Esophagus muscularis mucosa (tissue), 4 donors: ENCODE results near the gene JCHAIN. TPM values are rescaled to one million over a fixed set of nuclear protein-coding genes. Genes with fewer than 3 reads are reported as not detected.

Experiments
- DNase-seq: peaks from one replicate; pipeline ENCODE4 v3.0.0-alpha.2; 2017; ENCODE audit errors: extremely low spot score
- H3K27ac ChIP-seq, 4 donors: fragments of 200-600 bp; sonication (generic); replicated peaks in 1 of 4; 1 replicate in 3 of 4; 2 replicates in 1 of 4; pipeline ENCODE4 v1.5.1; 2016 to 2019; ENCODE audit warnings: mild to moderate bottlenecking in 1 of 4
- H3K27me3 ChIP-seq, 4 donors: fragments of 200-600 bp; sonication (generic); one replicate each; pipeline versions ENCODE4 v1.5.1 to v1.6.0; 2016 to 2019
- H3K36me3 ChIP-seq, 4 donors: fragments of 200-600 bp; sonication (generic); one replicate each; pipeline ENCODE4 v1.5.1; 2016 to 2019
- H3K4me1 ChIP-seq, 4 donors: fragments of 200-600 bp; sonication (generic); one replicate each; pipeline ENCODE4 v1.5.1; 2016 to 2019
- H3K4me3 ChIP-seq, 4 donors: fragments of 200-600 bp; sonication (generic); 1 replicate in 2 of 4; 2 replicates in 2 of 4; pipeline ENCODE4 v1.5.1; 2016 to 2019; ENCODE audit warnings: mild to moderate bottlenecking in 4 of 4, moderate library complexity in 1 of 4
- H3K9me3 ChIP-seq, 4 donors: fragments of 200-600 bp; sonication (generic); 1 replicate in 3 of 4; 2 replicates in 1 of 4; pipeline ENCODE4 v1.5.1; 2016 to 2019
- EP300 ChIP-seq: sonication (generic); formaldehyde crosslinking; IDR thresholded peaks from one replicate; pipeline ENCODE4 v1.6.1; 2017; ENCODE audit warnings: antibody characterized with exemption
- POLR2A ChIP-seq: fragments of 450-650 bp; IDR thresholded peaks from one replicate; pipeline ENCODE4 v1.6.1; 2017; ENCODE audit warnings: antibody characterized with exemption, moderate library complexity, mild to moderate bottlenecking, low read depth
- POLR2AphosphoS5 ChIP-seq, 2 donors: sonication (generic); formaldehyde crosslinking; IDR thresholded peaks; one replicate each; pipeline ENCODE4 v1.6.1; 2017; ENCODE audit warnings: antibody characterized with exemption in 2 of 2
- WGBS: methylation state at CpG from one replicate; pipeline ENCODE4 v1.1.5; 2018; 5-methylcytosine and 5-hydroxymethylcytosine counted together
- intact Hi-C: fragments of 100-400 bp; cut with DNase I; formaldehyde crosslinking; loops from one replicate; pipeline ENCODE4 v1.15.1; 2023
- total RNA-seq, 4 donors: library from RNA; depleted of rRNA; stranded (reverse); fragments of >200 nt; gene quantifications; one replicate each; pipeline versions ENCODE4 v1.1.0 to v1.2.1, GENCODE V29; 2016
- TF ChIP-seq, protein P1 (sequence below), 3 experiments: fragments of 200-600 bp in 2 of 3; fragments of 450-650 bp in 1 of 3; sonication (generic) in 2 of 3; IDR thresholded peaks; one replicate each; pipeline ENCODE4 v1.5.1; 2017 to 2019; ENCODE audit warnings: antibody characterized with exemption in 3 of 3, mild to moderate bottlenecking in 2 of 3, moderate library complexity in 1 of 3

The JCHAIN gene
- total RNA-seq, 4 donors from 2014 or later = 2.1 to 18.6 (median 3.9) TPM

- 90% methylated on average over 1 of the region's 1 CpG for WGBS
- Histone ChIP-seq H3K9me3 (no peaks in the 10 kb centered on the region), H3K27ac (no peak overlapping the region), H3K36me3 (no peaks in the 10 kb centered on the region), H3K4me1 (no peaks in the 10 kb centered on the region), H3K4me3 (no peak overlapping the region), H3K27me3 (no peaks in the 10 kb centered on the region)
- intact Hi-C loops = no loop called here
- TF ChIP-seq, protein P1, sequence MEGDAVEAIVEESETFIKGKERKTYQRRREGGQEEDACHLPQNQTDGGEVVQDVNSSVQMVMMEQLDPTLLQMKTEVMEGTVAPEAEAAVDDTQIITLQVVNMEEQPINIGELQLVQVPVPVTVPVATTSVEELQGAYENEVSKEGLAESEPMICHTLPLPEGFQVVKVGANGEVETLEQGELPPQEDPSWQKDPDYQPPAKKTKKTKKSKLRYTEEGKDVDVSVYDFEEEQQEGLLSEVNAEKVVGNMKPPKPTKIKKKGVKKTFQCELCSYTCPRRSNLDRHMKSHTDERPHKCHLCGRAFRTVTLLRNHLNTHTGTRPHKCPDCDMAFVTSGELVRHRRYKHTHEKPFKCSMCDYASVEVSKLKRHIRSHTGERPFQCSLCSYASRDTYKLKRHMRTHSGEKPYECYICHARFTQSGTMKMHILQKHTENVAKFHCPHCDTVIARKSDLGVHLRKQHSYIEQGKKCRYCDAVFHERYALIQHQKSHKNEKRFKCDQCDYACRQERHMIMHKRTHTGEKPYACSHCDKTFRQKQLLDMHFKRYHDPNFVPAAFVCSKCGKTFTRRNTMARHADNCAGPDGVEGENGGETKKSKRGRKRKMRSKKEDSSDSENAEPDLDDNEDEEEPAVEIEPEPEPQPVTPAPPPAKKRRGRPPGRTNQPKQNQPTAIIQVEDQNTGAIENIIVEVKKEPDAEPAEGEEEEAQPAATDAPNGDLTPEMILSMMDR (IDR thresholded peaks at IDR 0.05) = no peak
- TF ChIP-seq POLR2A (no peak), EP300 (no peak), POLR2AphosphoS5 (IDR thresholded peaks at IDR 0.05) (no peak)
- no peak for DNase-seq
Measured at GRCh38 chr4:70629469-70630090, 36.7 kb downstream of the JCHAIN start.

GRCh38 chr4:70628444-70628843, 37.9 kb downstream of the JCHAIN start, which contains the start of gene ENAM:
ENAM (plus strand) TSS chr4:70628744; CDS start chr4:70629501, 757 bp downstream.
- DNase-seq = no peak

DNA sequence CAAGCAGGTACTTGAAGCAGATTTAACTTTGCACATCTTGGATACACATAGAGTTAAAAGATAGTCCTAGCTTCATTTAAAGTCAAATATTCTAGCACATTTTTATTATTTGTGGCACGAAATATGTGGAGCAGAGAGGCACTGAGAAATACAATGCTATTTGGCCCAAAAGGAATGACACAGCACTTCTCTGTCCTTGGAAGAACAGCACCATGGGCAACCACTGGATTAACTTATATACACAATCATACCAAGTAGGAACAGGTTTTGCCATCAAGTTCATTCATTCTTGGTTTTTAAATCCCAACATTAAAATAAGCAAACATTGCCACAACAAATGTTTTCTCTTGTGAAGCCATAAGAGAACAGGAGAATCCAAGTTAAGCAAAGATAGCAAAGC, 38.7 kb downstream of the JCHAIN start:
- H3K27me3 ChIP-seq = no peaks in the 10 kb centered on the region
- no peaks in the 10 kb centered on the region for H3K9me3 ChIP-seq
- no peaks in the 10 kb centered on the region for H3K4me1 ChIP-seq
- intact Hi-C loops = no loop called here
- no peak overlapping the region for H3K27ac ChIP-seq
- H3K36me3 ChIP-seq = no peaks in the 10 kb centered on the region
- no peak for DNase-seq
- TF ChIP-seq EP300 = no peak
- TF ChIP-seq, protein P1 (IDR thresholded peaks at IDR 0.05) = no peak
- TF ChIP-seq POLR2A = no peak
- TF ChIP-seq POLR2AphosphoS5 (IDR thresholded peaks at IDR 0.05) = no peak
- H3K4me3 ChIP-seq = no peak overlapping the region
- 64% methylated on average over 1 of the region's 1 CpG for WGBS

More at GRCh38 chr4:70628444-70628843, 37.9 kb downstream of the JCHAIN start, which contains the start of gene ENAM:
- H3K9me3 ChIP-seq = no peaks in the 10 kb centered on the region
- TF ChIP-seq POLR2A (no peak), EP300 (no peak), POLR2AphosphoS5 (IDR thresholded peaks at IDR 0.05) (no peak)
- TF ChIP-seq, protein P1 (IDR thresholded peaks at IDR 0.05) = no peak
- no peak within 1 kb of the TSS for H3K27ac ChIP-seq
- intact Hi-C loops = no loop called here
- H3K4me1 ChIP-seq = no peaks in the 10 kb centered on the region
- H3K36me3 ChIP-seq = no peaks in the 10 kb centered on the region
- no peaks in the 10 kb centered on the region for H3K27me3 ChIP-seq
- 83% methylated on average over 2 of the region's 2 CpGs for WGBS
- H3K4me3 ChIP-seq = no peak within 1 kb of the TSS

DNA sequence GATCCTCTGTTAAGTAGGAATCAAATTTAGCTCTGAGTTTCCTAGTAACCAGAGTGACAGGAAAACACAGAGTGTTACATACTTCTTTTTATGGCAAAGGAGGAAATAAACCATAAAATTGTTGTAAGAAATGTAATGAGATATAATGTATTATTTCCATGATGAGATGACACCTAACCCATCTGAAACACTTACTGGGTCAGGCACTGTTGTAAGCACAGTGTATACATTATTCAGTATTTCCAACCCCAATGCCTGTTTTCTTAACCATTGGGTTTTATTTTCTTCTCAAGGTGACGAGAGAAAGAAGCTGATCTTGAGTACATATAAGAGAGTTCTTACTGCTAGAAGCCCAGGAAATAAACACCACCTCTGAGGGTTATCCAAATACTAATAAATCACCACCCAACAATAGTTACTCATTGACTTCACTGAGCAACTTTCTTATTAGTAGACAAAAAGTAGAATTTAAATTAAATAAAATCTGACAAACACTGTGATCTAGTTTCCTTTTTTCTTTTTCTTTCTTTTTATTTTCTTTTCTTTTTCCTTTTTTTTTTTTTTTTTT, 42.0 kb downstream of the JCHAIN start:
- Histone ChIP-seq H3K4me1 (no peaks in the 10 kb centered on the region), H3K36me3 (no peaks in the 10 kb centered on the region), H3K9me3 (no peaks in the 10 kb centered on the region), H3K4me3 (no peak overlapping the region), H3K27me3 (no peaks in the 10 kb centered on the region), H3K27ac (no peak overlapping the region)
- intact Hi-C loops = no loop called here
- WGBS = 47% methylated on average over 1 of the region's 1 CpG
- no peak for DNase-seq
- TF ChIP-seq, protein P1 (IDR thresholded peaks at IDR 0.05) = no peak
- no peak for TF ChIP-seq POLR2A
- no peak for TF ChIP-seq POLR2AphosphoS5 (IDR thresholded peaks at IDR 0.05)
- no peak for TF ChIP-seq EP300
